Activated CD4-positive, CD25-positive, alpha-beta regulatory T cell (primary cell): Measurements from ENCODE around the gene SPOP.

Source experiments
- DNase-seq, 4 experiments: peaks; one replicate each; lab custom pipeline; 2025; lab: John Stamatoyannopoulos, UW

The SPOP gene

GRCh38 chr17:49549691-49550678, 127.9 kb downstream of the SPOP start:
- DNase-seq, result no peak

GRCh38 chr17:49549311-49549605, 128.6 kb downstream of the SPOP start:
- DNase-seq, result no peak
